ENCODE results near the gene TRIM24.
"Not testable (repeated sequence)": the region's sequence is repeated elsewhere in the genome, so short reads cannot be mapped to it uniquely, and the experiment has no call there.

Gene TRIM24

GRCh38 chr7:138460176-138460648 lies at the start of gene TRIM24:
Gene TRIM24, plus strand, starts transcription at chr7:138460259. Its CDS starts 290 bp downstream, at chr7:138460549.
- no peak for DNase-seq (ENCODE audit: low read depth in 2 of 2)

- not testable (repeated sequence) for DNase-seq (ENCODE audit: low read depth in 2 of 2)
Observed at GRCh38 chr7:138412077-138412476, 48.0 kb upstream of the TRIM24 start.

GRCh38 chr7:138412921-138413320 lies 47.1 kb upstream of the TRIM24 start:
- not testable (repeated sequence) for DNase-seq (ENCODE audit: low read depth in 2 of 2)

- DNase-seq (ENCODE audit: low read depth in 2 of 2) = no peak
Observed at GRCh38 chr7:138417078-138417700, 42.9 kb upstream of the TRIM24 start.

GRCh38 chr7:138417764-138418163 lies 42.3 kb upstream of the TRIM24 start:
- DNase-seq (ENCODE audit: low read depth in 2 of 2) = no peak

- not testable (repeated sequence) for DNase-seq (ENCODE audit: low read depth in 2 of 2)
Observed at GRCh38 chr7:138418403-138418802, 41.7 kb upstream of the TRIM24 start.

GRCh38 chr7:138425026-138425425 lies 35.0 kb upstream of the TRIM24 start:
- no peak for DNase-seq (ENCODE audit: low read depth in 2 of 2)

GRCh38 chr7:138429577-138430250 lies 30.3 kb upstream of the TRIM24 start:
- no peak for DNase-seq (ENCODE audit: low read depth in 2 of 2)

- DNase-seq (ENCODE audit: low read depth in 2 of 2) = no peak
Observed at GRCh38 chr7:138431517-138431916, 28.5 kb upstream of the TRIM24 start.

GRCh38 chr7:138433583-138434443 lies 26.2 kb upstream of the TRIM24 start:
- DNase-seq (ENCODE audit: low read depth in 2 of 2) = no peak

GRCh38 chr7:138434597-138435019 lies 25.5 kb upstream of the TRIM24 start:
- no peak for DNase-seq (ENCODE audit: low read depth in 2 of 2)

GRCh38 chr7:138435231-138435919 lies 24.7 kb upstream of the TRIM24 start:
- no peak for DNase-seq (ENCODE audit: low read depth in 2 of 2)

GRCh38 chr7:138436388-138436787 lies 23.7 kb upstream of the TRIM24 start:
- DNase-seq (ENCODE audit: low read depth in 2 of 2) = no peak

GRCh38 chr7:138440460-138440859 lies 19.6 kb upstream of the TRIM24 start:
- no peak for DNase-seq (ENCODE audit: low read depth in 2 of 2)

- DNase-seq (ENCODE audit: low read depth in 2 of 2) = no peak
Observed at GRCh38 chr7:138442822-138443221, 17.2 kb upstream of the TRIM24 start.

GRCh38 chr7:138449580-138449979 lies 10.5 kb upstream of the TRIM24 start:
- DNase-seq (ENCODE audit: low read depth in 2 of 2) = peak in 1 of 2 donors; percentile 9

GRCh38 chr7:138455609-138456008 lies 4.5 kb upstream of the TRIM24 start:
- no peak for DNase-seq (ENCODE audit: low read depth in 2 of 2)

- no peak for DNase-seq (ENCODE audit: low read depth in 2 of 2)
Observed at GRCh38 chr7:138456220-138456619, 3.8 kb upstream of the TRIM24 start.

- DNase-seq (ENCODE audit: low read depth in 2 of 2) = no peak
Observed at GRCh38 chr7:138458576-138459412, 1.3 kb upstream of the TRIM24 start.

- DNase-seq (ENCODE audit: low read depth in 2 of 2) = peak; percentile 93 to 96
Observed at GRCh38 chr7:138459413-138460175, 465 bp upstream of the TRIM24 start.
